ENCODE results near the gene PREB.
"Not testable (repeated sequence)": the region's sequence is repeated elsewhere in the genome, so short reads cannot be mapped to it uniquely, and the experiment has no call there.

PREB gene

DNA sequence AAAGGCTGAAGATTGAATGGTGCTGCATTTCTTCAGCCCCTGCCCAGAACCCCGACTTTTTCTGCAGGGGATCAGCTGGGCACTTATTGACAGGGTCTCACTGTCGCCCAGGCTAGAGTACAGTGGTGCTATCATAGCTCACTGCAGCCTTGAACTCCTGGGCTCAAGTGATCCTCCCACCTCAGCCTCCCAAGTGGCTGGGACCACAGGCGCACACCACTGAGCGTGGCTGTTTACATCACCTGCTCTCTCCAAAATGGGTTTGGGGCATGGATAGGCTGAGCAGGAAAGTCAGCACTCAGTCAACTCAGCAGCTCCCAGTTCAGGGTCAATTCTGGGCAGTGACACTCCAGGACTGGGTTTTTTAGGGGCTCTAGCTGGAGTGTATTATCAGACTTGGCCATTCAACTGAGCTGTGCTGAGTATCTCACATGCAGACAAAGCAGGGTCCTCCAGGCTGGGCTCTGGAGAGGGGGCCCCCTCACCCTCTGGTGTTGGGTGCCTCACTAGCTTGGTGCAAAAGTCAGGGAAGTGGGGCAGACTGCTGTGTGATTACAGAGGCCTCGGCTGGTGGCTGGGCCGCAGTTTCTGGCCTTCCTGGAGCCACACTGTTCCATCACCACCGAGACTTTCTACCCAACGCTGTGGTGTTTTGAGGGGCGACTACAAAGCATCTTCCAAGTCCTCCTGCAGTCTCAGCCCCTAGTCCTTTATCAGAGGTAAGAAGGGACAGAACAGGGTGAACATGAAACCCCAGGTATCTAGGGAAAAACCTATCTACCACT is 6.4 kb downstream of the PREB start:
- no peak for DNase-seq (ENCODE audit: low read depth in 2 of 2)

DNA sequence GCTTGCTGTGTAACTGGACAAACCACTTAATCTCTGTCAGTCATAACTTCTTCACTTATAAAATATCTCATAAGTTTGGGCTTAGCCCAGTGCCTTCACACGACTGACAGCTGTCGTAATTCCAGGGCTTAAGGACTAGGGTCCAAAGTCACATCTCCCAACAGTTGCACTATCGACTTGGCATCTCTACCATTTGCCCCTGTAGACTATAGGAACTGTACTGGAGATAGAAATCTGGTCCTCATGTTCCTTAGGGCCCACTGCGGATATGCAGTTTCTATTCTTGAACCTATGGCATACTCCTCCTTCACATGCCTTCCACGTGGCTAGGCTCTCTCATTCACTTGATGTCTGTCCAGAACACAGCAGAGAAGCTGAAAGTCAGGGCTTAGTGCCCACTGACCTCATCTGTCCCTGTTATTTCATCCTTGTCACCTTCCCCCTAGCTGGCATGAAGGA is 8.2 kb downstream of the PREB start:
- no peak for DNase-seq (ENCODE audit: low read depth in 2 of 2)

DNA sequence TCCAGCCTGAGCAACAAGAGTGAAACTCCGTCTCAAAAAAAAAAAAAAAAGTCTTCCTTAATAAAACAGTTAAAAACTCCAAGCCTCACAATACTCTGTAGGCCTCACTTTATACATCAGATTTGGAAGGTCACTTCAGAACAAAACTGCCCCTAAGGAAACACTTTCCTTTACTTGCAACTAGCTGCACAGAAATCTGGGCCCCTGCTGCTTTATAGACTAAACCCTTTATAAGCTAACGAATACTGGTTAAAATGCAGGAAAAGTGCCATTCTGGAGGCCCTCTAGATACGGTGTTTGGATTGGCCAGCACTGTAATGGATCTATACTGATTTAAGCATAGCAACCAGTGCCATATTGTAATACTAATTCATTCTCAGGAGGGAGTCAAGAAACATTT is 9.3 kb downstream of the PREB start:
- DNase-seq (ENCODE audit: low read depth in 2 of 2) = no peak

DNA sequence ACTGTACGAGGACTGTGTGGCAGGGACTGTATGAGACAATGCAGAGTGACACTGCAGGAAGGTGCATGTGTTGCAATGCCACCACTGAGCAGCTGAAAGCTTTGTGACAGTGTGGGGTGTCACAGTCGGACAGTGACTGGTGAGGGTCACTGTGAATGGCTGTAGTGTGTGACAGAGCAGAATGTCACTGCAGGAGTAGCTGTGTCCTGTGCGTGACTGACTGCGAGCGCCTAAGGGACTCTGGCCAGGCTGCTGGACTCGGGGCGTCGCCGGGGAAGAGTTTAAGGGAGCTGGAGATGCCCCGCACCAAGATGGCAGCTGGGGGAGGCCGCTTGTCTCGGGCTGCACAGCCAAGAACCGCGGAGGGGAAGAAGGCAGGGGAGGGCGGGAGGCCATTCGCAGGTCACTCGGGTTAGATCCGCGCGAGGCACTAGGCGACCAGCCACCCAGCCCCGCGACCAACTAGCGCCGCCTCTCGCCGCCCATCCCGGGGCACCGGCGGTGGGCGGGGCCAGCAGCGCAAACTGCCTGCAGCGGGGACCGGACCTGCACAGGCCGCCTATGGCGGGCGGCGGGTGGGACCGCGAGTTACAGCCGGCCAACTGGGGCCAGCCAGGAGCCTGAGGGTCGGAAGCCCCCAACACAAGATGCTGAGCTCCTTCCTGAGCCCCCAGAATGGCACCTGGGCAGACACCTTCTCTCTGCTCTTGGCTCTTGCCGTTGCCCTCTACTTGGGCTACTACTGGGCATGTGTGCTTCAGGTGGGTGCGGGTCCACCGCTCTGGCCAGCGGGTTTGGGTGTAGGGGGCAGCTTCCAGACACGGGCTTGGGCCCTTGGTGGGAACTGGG is 10.9 kb downstream of the PREB start, which contains the start of gene ABHD1:
Gene ABHD1, plus strand, starts transcription at position 514 of the 849 bp plus-strand sequence. Its CDS starts 134 bp downstream, at position 648.
- DNase-seq (ENCODE audit: low read depth in 2 of 2) = peak in 1 of 2 experiments; percentile 54

DNA sequence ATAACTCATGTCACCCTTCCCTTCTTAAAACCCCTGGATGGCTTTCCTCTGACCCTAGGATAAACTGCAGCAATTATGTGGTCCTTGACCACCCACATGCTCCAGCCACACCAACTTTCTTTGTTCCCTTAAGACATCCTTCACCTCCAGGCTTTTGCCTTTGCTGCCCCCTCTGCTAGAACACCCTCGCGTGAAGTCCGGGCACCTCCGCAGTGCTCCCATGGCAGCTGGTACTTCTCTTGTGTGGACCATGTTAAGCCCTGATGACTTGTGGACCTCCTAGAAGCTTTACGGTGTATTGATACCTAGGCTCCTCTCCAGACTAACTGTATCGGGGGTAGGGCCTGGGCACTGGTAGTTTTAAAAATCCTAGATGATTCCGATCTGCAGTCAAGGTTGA is 11.6 kb downstream of the PREB start:
- no peak for DNase-seq (ENCODE audit: low read depth in 2 of 2)

DNA sequence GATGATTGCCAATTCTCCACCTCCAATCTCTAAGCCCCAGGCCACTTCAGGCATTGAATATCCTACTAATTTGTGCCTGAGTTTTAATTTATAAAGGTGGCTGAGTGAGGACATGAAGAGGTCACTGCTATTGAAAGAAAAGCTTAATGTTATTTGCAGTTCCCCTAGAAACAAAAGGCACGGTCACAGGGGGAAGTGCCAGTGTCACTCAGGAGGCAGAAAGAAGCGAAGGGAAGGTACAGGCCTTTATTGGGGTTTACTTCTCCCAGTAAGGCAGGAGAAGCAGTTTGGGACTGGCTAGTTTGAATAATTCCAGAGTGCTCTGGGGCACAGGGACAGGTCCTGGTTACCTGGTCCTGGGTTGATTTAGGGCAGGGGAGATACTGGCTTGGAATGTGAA is 12.5 kb downstream of the PREB start:
- DNase-seq (ENCODE audit: low read depth in 2 of 2) = no peak

DNA sequence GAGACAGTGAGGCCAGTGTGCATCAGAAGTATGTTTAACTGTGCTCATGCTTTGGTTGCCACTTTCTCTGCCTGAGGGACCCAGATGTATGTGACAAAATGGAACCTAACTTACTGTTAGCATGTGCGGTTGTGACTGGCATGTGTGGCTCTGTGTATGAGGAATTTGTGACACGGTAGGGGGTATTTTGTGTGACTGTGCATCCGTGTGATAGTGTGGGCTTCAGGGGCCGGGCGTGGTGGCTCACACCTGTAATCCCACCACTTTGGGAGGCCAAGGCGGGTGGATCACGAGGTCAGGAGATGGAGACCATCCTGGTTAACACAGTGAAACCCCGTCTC is 15.1 kb downstream of the PREB start:
- not testable (repeated sequence) for DNase-seq (ENCODE audit: low read depth in 2 of 2)

DNA sequence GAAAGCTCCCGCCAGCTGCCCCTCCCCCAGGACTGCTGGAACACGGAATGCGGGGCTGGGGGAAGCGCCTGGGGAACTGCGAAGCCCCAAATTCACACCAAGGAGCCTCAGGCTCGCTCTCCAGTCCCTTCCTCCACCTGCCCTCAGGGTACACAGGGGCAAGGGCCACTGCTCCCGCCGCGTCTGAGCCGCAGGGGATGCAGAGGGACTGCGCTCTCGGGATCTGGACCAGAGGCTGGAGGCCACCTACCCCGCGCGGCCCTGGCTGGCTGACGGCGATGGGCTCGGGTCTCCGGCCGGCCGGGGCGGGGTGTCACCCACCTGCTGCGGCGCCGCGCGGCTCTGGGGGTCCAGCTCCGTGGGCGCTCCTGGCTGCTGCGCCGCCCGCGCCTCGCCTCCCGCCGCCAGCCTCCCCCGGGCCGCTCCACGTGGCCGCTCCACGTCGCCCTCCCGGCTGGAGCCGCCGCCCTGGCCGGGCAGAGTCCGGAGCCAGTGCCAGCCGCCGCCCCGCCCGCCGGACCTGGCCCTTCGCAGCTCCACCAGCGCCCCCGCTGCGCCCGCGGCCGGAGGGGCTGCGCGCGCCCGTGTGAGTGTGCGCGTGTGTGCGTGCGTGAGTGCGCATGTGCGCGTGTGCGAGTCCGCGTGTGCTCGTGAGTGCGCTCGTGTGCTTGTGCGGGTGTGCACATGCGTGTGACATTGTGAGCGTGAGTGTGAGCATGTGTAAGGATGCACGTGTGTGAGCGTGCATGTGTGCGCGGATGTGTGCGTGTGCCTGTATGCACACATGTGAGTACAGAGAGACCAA is 15.7 kb downstream of the PREB start, which contains the start of gene CGREF1:
Gene CGREF1, minus strand, starts transcription at position 604 of the 805 bp plus-strand sequence. CDS start 14,762 bp downstream, outside the sequence.
- DNase-seq (ENCODE audit: low read depth in 2 of 2) = no peak

DNA sequence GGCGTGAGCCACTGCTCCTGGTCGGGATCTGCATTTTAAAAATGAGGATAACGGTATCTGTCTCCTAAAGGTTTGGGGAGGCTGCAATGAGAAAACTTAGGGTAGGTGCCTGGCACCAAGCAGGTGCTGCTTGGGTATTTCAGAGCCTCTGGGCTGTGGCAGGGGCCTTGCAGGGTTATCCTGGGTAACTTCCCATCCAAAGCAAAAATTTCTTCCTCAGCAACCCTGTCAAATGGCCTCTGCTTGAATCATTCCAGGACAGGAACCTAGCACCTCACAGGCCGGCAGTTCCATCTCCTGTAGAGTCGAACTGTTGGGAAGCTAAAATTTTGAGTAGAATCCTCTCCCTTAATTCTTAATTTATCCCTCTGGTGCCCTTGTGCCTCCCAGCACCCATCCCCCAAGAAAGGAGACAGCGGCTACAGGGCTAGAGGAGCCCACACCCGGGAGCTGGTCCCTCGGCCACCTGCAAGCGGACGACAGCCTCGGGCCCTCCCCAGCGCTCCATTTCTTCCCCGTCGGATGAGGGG is 16.4 kb downstream of the PREB start:
- no peak for DNase-seq (ENCODE audit: low read depth in 2 of 2)

DNA sequence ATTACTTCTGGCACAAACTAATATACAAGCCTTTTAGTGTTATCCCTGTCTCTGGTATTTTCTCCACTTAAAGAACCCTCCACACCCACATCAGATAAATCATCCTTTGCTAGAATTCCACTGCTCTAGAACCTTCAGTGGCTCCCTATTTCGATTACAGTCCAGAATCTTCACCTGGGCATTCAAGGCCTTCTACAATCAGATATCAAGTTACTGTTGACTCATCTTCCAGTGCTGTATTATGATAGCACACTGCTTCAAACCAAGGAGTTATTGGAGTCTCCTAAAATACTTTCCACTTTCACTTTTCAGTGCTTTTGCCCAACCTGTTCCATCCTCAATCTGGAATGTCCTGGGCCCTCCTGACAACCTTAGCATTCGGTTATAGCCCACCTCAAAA is 18.9 kb downstream of the PREB start:
- DNase-seq (ENCODE audit: low read depth in 2 of 2) = no peak

DNA sequence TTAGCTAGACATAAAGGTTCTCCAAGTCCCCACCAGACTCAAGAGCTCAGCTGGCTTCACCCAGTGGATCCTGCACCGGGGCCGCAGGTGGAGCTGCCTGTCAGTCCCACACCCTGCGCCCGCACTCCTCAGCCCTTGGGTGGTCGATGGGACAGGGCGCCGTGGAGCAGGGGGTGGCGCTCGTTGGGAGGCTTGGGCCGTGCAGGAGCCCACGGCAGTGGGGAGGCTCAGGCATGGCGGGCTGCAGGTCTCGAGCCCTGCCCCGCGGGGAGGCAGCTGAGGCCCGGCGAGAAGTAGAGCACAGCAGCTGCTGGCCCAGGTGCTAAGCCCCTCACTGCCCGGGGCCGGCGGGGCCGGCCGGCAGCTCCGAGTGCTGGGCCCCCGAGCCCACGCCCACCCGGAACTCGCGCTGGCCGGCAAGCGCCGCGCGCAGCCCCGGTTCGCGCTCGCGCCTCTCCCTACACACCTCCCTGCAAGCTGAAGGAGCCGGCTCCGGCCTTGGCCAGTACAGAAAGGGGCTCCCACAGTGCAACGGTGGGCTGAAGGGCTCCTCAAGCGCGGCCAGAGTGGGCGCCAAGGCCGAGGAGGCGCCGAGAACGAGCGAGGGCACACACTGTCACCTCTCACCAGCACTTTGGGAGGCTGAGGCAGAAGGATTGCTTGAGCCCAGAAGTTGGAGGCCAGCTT is 22.9 kb downstream of the PREB start:
- not testable (repeated sequence) for DNase-seq (ENCODE audit: low read depth in 2 of 2)

DNA sequence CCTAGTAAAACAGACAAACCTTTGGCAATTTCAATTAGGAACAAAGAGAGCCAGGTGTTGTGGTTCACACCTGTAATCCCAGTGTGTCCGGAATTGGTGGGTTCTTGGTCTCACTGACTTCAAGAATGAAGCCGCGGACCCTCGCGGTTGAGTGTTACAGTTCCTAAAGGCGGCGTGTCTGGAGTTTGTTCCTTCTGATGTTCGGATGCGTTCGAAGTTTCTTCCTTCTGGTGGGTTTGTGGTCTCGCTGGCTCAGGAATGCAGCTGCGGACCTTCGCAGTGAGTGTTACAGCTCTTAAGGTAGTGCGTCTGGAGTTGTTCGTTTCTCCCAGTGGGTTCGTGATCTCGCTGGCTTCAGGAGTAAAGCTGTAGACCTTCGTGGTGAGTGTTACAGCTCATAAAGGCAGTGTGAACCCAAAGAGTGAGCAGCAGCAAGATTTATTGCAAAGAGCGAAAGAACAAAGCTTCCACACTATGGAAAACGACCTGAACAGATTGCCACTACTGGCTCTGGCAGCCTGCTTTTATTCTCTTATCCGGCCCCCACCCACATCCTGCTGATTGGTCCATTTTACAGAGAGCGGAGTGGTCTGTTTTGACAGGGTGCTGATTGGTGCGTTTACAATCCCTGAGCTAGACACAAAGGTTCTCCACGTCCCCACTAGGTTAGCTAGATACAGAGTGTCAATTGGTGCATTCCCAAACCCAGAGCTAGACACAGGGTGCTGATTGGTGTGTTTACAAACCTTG is 23.7 kb downstream of the PREB start:
- DNase-seq (ENCODE audit: low read depth in 2 of 2) = not testable (repeated sequence)

DNA sequence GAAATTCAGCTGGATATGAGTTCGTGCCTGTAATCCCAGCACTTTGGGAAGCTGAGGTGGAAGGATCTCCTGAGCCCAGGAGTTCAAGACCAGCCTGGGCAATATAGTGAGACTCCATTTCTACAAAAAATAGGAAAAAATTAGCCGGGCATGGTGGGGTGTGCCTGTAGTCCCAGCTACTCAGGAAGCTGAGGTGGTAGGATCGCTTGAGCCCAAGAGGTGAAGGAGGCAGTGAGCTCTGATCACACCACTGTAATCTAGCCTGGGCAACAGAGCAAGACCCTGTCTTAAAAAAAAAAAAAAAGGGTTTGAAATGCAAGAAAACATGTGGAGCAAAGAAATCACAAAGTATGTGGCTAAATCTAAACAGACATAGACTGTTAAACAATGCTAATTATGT is 25.4 kb downstream of the PREB start:
- DNase-seq (ENCODE audit: low read depth in 2 of 2) = no peak

DNA sequence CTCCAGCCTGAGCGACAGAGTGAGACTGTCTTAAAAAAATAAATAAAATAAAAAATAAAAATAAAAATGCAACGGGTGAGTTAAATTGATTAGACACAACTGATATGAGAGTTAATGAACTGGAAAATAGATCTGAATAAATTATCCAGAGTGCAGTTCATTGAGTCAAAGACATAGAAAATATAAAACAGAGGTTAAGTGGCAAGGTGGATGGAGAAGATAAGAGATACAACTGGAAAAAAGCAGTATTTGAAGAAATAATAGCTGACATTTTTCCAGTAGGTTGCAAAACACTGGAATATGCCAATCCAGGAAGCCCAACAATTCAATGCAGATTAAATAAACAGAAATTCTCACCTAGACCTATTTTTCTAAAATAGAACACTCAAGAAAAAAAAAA is 26.2 kb downstream of the PREB start:
- no peak for DNase-seq (ENCODE audit: low read depth in 2 of 2)

DNA sequence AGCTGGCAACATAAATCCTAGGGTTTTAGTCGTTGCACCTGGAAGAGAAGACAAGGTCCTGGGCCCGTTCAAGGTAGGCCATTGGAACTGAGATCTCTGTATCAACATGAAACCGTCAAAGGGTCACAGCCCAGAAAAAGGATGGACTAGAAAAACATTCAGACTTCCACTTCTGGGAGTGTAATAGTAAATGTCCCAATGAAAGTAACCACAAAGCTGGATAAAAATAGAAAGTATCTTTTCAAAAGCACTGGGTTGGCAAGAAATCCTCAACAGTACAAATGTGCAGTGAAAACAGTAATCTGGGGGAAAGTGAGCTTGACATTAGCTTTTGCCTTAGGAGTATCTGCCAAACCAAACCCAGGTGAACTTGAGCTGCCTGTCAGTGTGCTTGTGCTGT is 28.5 kb downstream of the PREB start:
- DNase-seq (ENCODE audit: low read depth in 2 of 2) = no peak

DNA sequence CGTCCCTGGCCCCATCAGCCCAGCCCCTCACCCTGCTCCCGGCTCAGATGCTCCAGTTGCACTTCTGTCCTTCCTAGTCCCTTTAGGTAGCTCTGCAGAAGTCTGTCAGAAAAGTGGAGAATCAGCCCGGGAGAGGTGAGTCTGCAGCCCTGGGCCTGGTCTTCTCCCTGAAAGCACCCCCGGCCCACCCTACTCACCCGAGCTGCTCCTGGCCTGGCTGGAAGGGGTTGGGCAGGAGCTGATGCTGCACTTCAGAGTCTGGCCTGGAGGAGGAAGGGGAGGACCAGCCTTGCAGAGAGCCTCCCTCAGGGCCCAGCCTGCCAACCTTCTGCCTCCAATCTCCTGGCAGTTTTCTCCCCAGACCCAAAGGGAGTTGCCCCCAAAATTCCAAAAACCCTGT is 32.1 kb downstream of the PREB start:
- no peak for DNase-seq (ENCODE audit: low read depth in 2 of 2)

DNA sequence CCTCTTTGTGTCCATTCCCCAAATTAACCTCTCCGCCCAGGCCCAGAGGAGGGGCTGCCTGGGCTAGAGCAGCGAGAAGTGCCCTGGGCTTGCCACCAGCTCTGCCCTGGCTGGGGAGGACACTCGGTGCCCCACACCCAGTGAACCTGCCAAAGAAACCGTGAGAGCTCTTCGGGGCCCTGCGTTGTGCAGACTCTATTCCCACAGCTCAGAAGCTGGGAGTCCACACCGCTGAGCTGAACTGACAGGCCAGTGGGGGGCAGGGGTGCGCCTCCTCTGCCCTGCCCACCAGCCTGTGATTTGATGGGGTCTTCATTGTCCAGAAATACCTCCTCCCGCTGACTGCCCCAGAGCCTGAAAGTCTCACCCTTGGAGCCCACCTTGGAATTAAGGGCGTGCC is 34.4 kb downstream of the PREB start:
- DNase-seq (ENCODE audit: low read depth in 2 of 2) = no peak

DNA sequence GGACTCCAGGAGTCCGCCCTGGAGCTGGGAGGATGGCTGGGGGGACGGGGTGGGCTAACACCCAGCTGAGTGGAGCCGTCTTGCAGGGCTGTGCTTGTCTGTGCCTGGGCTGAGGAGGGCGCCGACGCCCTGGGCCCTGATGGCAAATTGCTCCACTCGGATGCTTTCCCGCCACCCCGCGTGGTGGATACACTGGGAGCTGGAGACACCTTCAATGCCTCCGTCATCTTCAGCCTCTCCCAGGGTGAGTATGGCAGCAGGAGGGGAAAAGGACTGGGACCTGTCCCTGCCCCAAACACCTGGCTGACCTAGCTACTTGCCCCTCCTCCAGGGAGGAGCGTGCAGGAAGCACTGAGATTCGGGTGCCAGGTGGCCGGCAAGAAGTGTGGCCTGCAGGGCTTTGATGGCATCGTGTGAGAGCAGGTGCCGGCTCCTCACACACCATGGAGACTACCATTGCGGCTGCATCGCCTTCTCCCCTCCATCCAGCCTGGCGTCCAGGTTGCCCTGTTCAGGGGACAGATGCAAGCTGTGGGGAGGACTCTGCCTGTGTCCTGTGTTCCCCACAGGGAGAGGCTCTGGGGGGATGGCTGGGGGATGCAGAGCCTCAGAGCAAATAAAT is 35.0 kb downstream of the PREB start:
- DNase-seq (ENCODE audit: low read depth in 2 of 2) = no peak

DNA sequence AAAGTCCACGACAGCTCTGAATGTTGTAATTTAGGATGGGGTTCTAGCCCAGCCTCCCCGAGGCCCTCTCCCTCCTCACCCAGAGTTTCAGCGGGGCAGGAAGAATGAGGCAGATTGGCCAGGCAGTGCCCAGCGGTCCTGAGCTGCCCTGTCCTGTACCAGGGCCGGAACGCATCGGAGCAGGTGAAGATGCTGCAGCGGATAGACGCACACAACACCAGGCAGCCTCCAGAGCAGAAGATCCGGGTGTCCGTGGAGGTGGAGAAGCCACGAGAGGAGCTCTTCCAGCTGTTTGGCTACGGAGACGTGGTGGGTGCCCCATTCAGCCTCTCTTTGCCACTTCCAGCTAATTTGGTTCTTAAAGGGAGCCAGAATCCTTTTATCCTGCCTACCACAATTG is 37.1 kb downstream of the PREB start:
- DNase-seq (ENCODE audit: low read depth in 2 of 2) = no peak

DNA sequence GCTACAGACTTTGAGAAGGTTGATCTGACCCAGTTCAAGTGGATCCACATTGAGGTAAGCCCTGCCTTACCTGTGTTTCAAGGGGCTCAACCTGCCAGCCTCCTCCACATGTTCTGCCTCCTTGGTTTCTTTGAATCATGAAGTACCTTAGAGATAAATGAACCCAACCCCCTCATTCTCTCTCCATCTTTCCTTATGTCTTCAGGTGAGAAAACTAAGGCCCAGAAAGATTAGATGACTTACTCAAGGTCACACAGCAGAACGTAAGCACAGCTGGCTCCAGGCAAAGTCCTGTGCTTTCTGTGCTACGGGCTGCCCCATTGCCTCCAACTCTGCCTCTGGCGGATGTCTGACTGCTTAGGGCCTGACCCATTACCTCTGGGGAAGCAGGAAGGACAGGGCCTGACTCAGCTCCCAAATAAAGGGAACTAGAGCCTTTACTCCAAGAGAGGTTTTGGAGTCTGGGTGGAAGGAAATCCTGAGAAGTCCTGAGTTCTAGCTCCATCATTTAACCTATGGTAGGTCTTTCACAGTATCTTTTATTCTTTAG is 37.6 kb downstream of the PREB start:
- DNase-seq (ENCODE audit: low read depth in 2 of 2) = no peak
